Activated CD4-positive, alpha-beta T cell treated with anti-CD3 and anti-CD28 coated beads for 4 hours (primary cell): ENCODE measurements around the gene PRCC.

Experiments used
- DNase-seq, 2 donors: peaks; one replicate each; pipeline ENCODE4 v3.0.0-alpha.2; 2020

The PRCC gene

DNA sequence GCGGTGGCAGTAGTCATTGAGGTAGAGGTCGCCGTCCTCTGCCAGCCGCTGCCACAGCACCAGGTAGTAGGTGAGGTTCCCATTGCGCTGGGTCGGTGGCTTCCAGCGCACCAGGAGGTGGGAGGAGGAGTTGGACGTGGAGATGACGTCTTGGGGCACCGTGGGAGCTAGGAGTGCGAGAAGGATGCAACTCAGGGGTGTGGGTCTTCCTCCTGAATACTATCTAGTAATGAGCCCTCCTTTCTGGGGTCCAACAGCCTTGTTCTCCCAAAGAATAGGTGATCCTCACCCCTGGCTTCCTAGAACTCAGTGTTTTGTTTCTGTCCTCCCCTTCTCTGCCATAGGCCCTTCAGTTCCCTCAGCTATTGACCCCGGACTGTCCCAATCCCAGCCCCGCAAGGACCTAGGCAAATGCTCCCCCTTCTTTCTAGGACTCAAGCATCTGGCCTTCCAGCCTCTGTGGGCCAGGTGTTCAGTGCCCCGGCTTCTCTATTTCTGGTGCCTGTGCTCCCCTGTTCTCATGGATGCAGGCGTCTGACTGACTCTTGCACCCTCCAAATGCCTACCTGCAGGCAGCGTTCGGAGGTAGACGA lies 78.7 kb downstream of the PRCC start:
- no peak for DNase-seq

DNA sequence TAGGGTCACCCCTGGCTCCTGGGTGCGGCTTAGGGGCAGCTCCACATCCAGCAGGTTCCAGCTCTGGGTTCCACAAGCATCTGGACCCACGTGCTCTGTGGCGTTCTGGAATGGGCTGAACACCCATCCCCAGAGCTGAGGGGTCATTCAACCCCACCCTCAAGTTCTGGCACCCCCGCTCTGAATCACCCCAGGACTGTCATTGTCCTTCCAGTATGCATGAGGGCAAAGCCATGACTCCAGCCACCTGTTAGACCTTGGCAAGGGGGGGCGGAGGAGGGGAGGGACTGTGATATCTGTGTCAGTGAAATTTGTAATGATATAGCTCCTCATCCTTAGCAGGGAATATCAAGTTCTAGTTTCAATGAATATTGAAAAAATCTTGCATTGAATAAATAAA lies 79.3 kb downstream of the PRCC start:
- no peak for DNase-seq

- DNase-seq, result no peak
Observed at GRCh38 chr1:156847591-156848460, 80.5 kb downstream of the PRCC start.

DNA sequence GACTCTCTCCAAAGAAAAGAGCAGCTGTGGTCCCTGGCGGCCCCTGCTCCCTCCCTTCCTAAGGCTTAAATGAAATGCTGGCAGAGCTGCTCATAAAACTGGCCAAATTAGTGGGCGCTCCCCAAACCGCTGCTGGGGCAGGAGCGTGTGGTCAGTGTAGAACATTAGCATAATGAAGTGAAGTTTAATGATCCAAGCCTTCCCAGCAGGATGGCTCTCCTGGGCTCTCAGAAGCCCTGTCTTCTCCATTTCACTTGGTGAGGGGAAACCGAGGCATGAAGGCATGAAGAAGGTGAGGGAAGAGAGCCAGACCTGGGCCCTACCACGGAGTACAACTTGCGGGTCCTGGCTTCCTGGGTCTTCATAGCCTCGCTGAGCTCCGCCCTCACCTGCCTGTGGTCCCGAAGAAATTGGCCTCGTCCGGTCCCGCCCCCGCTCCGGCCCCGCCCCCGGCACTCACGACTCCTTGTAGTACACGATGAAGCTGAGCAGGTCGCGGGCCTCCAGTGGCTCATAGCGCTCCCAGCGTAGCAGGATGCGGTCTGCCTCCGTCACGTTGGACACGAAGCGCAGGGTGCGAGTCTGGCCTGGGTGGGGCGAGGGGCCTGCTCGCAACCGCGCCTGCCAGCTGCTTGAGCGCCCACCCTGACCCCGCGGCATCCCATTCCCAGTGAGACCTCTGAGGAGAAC lies 81.3 kb downstream of the PRCC start:
- peak; percentile 52 to 59 for DNase-seq

- no peak for DNase-seq
Observed at GRCh38 chr1:156849151-156849496, 81.8 kb downstream of the PRCC start.
